WTC11 (cell line): ENCODE measurements around the gene ACACA. TPM values are rescaled to one million over a fixed set of nuclear protein-coding genes. Genes with fewer than 3 reads are reported as not detected.
A peak's percentile ranks its signal among the peaks of the same experiment; 100 is the strongest.

Experiments
- ATAC-seq: fragments of 200-7000 bp; cut with Tn5 transposase; 2 replicates; pipeline ENCODE4 v1.10.0; 2021; ENCODE audit warnings: mild to moderate bottlenecking, moderate library complexity
- CTCF ChIA-PET: fragments of 300-600 bp; sonication (Branson Sonifier 250); formaldehyde crosslinking; loops from one replicate; lab custom pipeline; 2021; ENCODE audit warnings: antibody characterized with exemption; lab: Charles Lee
- POLR2A ChIA-PET: fragments of 350-600 bp; sonication (Branson Sonifier 250); formaldehyde crosslinking; loops from one replicate; lab custom pipeline; 2021; ENCODE audit warnings: antibody characterized with exemption; lab: Charles Lee
- DNase-seq: peaks from one replicate; pipeline ENCODE4 v3.0.0; 2021; ENCODE audit warnings: low spot score
- H3K27ac Mint-ChIP-seq: 2 replicates; pipeline ENCODE4 v1.8.0; 2021; ENCODE audit warnings: mixed read lengths
- H3K27me3 Mint-ChIP-seq: 2 replicates; pipeline ENCODE4 v1.8.0; 2021; ENCODE audit warnings: low read depth, mild to moderate bottlenecking, moderate library complexity, mixed read lengths
- H3K36me3 Mint-ChIP-seq: 2 replicates; pipeline ENCODE4 v1.8.0; 2021; ENCODE audit warnings: mixed read lengths
- H3K4me1 Mint-ChIP-seq: 2 replicates; pipeline ENCODE4 v1.8.0; 2022; ENCODE audit warnings: mixed read lengths
- H3K4me3 Mint-ChIP-seq: 2 replicates; pipeline ENCODE4 v1.8.0; 2021; ENCODE audit warnings: mild to moderate bottlenecking, moderate library complexity, mixed read lengths
- H3K9me3 Mint-ChIP-seq: 2 replicates; pipeline ENCODE4 v1.8.0; 2021; ENCODE audit warnings: mixed read lengths
- ATF1 ChIP-seq: sonication (generic); formaldehyde crosslinking; IDR thresholded peaks from 2 replicates; pipeline ENCODE4 v1.8.1; 2023; ENCODE audit warnings: mild to moderate bottlenecking, moderate library complexity, missing genetic modification reagents
- CREM ChIP-seq: sonication (generic); formaldehyde crosslinking; IDR thresholded peaks from 2 replicates; pipeline ENCODE4 v1.8.1; 2022; ENCODE audit warnings: mild to moderate bottlenecking, missing genetic modification reagents, moderate library complexity
- EMX1 ChIP-seq: fragments of 250-450 bp; sonication (Bioruptor Pico); IDR thresholded peaks from 2 replicates; pipeline ENCODE4 v1.8.0; 2021; ENCODE audit warnings: mild to moderate bottlenecking
- ESRRA ChIP-seq: sonication (generic); formaldehyde crosslinking; IDR thresholded peaks from 2 replicates; pipeline ENCODE4 v1.8.1; 2022; ENCODE audit warnings: mild to moderate bottlenecking, missing genetic modification reagents, borderline replicate concordance
- ETV6 ChIP-seq: sonication (generic); formaldehyde crosslinking; IDR thresholded peaks from 2 replicates; pipeline ENCODE4 v1.8.1; 2022; ENCODE audit warnings: mild to moderate bottlenecking, missing genetic modification reagents
- FOXJ3 ChIP-seq: sonication (generic); formaldehyde crosslinking; IDR thresholded peaks from 2 replicates; pipeline ENCODE4 v1.9.0; 2021; ENCODE audit warnings: missing genetic modification reagents, mild to moderate bottlenecking, borderline replicate concordance
- FOXK1 ChIP-seq: sonication (generic); formaldehyde crosslinking; IDR thresholded peaks from 2 replicates; pipeline ENCODE4 v1.8.0; 2022; ENCODE audit warnings: mild to moderate bottlenecking, moderate library complexity, missing genetic modification reagents
- IRF2 ChIP-seq: sonication (generic); formaldehyde crosslinking; IDR thresholded peaks from 2 replicates; pipeline ENCODE4 v1.8.0; 2022; ENCODE audit warnings: low read depth, missing genetic modification reagents, borderline replicate concordance
- MAX ChIP-seq: sonication (generic); formaldehyde crosslinking; IDR thresholded peaks from 2 replicates; pipeline ENCODE4 v1.8.0; 2022; ENCODE audit warnings: mild to moderate bottlenecking, missing genetic modification reagents
- NFE2L1 ChIP-seq: sonication (generic); formaldehyde crosslinking; IDR thresholded peaks from 2 replicates; pipeline ENCODE4 v1.8.1; 2023; ENCODE audit warnings: missing genetic modification reagents
- NFYB ChIP-seq: sonication (generic); formaldehyde crosslinking; conservative IDR thresholded peaks from 2 replicates; pipeline ENCODE4 v1.8.0; 2022; ENCODE audit warnings: low read depth, missing genetic modification reagents
- SMAD3 ChIP-seq: sonication (generic); formaldehyde crosslinking; IDR thresholded peaks from 2 replicates; pipeline ENCODE4 v1.8.0; 2022; ENCODE audit warnings: missing genetic modification reagents, mild to moderate bottlenecking, borderline replicate concordance
- SMAD4 ChIP-seq: sonication (generic); formaldehyde crosslinking; IDR thresholded peaks from 2 replicates; pipeline ENCODE4 v1.8.0; 2022; ENCODE audit warnings: mild to moderate bottlenecking, missing genetic modification reagents
- STAT6 ChIP-seq: sonication (generic); formaldehyde crosslinking; conservative IDR thresholded peaks from 2 replicates; pipeline ENCODE4 v1.8.1; 2023; ENCODE audit warnings: mild to moderate bottlenecking, low read depth, missing genetic modification reagents, moderate library complexity
- ZBTB21 ChIP-seq: sonication (generic); formaldehyde crosslinking; IDR thresholded peaks from 2 replicates; pipeline ENCODE4 v1.8.1; 2023; ENCODE audit warnings: mild to moderate bottlenecking, missing genetic modification reagents, borderline replicate concordance
- ZMAT4 ChIP-seq: fragments of 250-450 bp; sonication (Bioruptor Pico); IDR thresholded peaks from 2 replicates; pipeline ENCODE4 v1.9.0; 2021; ENCODE audit warnings: mild to moderate bottlenecking
- ZNF396 ChIP-seq: fragments of 250-450 bp; sonication (Bioruptor Pico); IDR thresholded peaks from 2 replicates; pipeline ENCODE4 v1.8.0; 2021; ENCODE audit warnings: mild to moderate bottlenecking, moderate library complexity, borderline replicate concordance
- total RNA-seq: library from RNA; stranded (reverse); gene quantifications from 3 replicates; pipeline ENCODE4 v1.2.3, GENCODE V29; 2021
- TF ChIP-seq, protein P1 (sequence below): fragments of 200-600 bp; IDR thresholded peaks from 2 replicates; pipeline ENCODE4 v1.8.0; 2022; ENCODE audit warnings: antibody characterized with exemption
- TF ChIP-seq, protein P2 (sequence below): sonication (generic); formaldehyde crosslinking; IDR thresholded peaks from 2 replicates; pipeline ENCODE4 v1.8.1; 2023; ENCODE audit warnings: mild to moderate bottlenecking, missing genetic modification reagents, moderate library complexity
- TF ChIP-seq, protein P3 (sequence below): sonication (generic); formaldehyde crosslinking; IDR thresholded peaks from 2 replicates; pipeline ENCODE4 v1.8.1; 2022; ENCODE audit warnings: low read depth, mild to moderate bottlenecking, moderate library complexity, missing genetic modification reagents, borderline replicate concordance
- TF ChIP-seq, protein P4 (sequence below): sonication (generic); formaldehyde crosslinking; IDR thresholded peaks from 2 replicates; pipeline ENCODE4 v1.8.0; 2023; ENCODE audit warnings: missing genetic modification reagents
- TF ChIP-seq, protein P5 (sequence below): sonication (generic); formaldehyde crosslinking; IDR thresholded peaks from 2 replicates; pipeline ENCODE4 v1.8.1; 2023; ENCODE audit warnings: mild to moderate bottlenecking, missing genetic modification reagents, moderate library complexity

ACACA gene
- total RNA-seq, 1 experiment from 2014 or later, result 167 TPM

DNA sequence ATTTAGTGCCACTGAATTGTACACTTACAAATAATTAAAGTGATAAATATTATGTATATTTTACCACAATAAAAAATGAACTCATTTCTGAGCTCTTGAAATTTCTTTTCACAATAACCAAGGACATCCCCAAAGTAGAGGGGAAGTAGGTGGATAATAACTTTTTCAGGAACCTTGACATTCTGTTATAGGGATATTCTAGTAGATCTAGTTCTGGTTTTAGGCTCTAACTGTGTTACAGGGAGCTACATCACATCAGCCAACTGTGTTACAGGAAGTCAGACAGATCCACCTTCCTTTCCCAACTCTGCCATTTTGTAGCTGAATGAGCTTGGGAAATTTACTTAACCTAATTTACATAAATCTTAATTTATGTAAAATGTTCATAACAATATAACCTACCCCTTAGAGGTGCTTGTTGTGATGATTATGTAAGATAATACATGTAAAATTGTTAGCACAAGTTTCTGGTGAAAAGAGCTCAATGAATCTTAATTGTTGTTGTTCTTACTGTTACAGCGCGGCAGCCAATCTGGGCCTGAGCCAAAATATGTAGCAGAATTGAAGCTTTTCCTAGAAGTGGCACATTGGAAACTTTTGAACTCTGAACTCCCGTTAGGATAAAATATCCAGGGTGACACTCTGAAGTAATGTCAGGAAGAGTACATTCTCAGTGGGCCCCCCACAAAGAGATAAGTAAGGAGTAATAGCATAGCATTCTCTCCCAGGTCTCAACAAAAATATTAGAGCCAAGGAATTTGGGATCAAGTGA is 288.1 kb downstream of the ACACA start (continued):
- TF ChIP-seq, protein P1, sequence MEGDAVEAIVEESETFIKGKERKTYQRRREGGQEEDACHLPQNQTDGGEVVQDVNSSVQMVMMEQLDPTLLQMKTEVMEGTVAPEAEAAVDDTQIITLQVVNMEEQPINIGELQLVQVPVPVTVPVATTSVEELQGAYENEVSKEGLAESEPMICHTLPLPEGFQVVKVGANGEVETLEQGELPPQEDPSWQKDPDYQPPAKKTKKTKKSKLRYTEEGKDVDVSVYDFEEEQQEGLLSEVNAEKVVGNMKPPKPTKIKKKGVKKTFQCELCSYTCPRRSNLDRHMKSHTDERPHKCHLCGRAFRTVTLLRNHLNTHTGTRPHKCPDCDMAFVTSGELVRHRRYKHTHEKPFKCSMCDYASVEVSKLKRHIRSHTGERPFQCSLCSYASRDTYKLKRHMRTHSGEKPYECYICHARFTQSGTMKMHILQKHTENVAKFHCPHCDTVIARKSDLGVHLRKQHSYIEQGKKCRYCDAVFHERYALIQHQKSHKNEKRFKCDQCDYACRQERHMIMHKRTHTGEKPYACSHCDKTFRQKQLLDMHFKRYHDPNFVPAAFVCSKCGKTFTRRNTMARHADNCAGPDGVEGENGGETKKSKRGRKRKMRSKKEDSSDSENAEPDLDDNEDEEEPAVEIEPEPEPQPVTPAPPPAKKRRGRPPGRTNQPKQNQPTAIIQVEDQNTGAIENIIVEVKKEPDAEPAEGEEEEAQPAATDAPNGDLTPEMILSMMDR, result no peak
- TF ChIP-seq ZMAT4 (CRISPR knock-in tag), result no peak
- TF ChIP-seq NFYB (CRISPR knock-in tag), result no peak
- TF ChIP-seq MAX (CRISPR knock-in tag), result no peak
- no peak for TF ChIP-seq ZNF396 (CRISPR knock-in tag)
- TF ChIP-seq NFE2L1 (CRISPR knock-in tag), result no peak

DNA sequence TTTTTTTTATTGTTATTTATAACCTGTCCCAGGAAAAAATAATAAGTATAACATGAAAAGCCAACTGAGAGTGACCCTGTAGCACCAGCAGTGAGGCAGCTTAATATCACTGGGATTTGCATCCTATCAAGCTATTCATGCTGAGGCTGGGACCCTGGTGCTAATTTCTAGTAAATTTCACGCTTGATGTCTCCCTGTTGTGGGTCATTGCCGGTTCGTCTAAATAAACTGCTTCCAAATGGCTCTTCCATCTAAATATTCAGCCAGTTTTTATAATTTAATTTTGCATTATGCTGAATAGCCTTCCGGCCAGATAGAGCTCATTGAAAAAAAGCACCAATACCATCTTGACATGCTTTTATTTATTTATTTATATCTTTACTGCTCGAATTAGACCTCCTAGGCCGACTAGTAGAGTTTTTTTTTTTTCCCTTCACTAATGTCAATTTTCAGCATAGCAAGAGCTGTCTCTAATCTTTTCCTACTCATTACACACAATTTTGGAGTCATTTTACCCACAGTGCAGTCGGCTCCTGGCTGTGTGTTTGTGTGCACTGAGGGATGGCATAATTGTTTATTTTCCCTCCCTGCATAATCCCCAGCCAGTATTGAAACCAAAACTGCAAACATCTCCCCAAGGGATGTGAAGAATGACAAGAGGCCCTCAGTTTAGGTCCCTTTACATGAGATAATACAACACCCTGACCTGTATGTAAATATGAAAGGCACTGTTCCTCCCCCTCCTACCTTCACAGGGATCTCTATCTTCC is 289.1 kb downstream of the ACACA start:
- ChIA-PET POLR2A (no interaction called here), CTCF (interaction anchor here (0.5 to 3.0 kb wide), 7 partner anchors 13 to 122 kb away, joined by 3 to 16 read pairs (median 5); no protein-coding TSS in a partner anchor)
- Mint-ChIP-seq H3K27ac (peak overlapping the region; percentile 82), H3K4me3 (no peak overlapping the region), H3K9me3 (no peaks in the 10 kb centered on the region), H3K36me3 (peaks cover 37% of the 10 kb centered on the region), H3K27me3 (no peaks in the 10 kb centered on the region), H3K4me1 (peaks cover 42% of the 10 kb centered on the region)
- DNase-seq, result no peak
- ATAC-seq, result peak; percentile 49
- TF ChIP-seq IRF2 (CRISPR knock-in tag), result no peak
- no peak for TF ChIP-seq MAX (CRISPR knock-in tag)
- TF ChIP-seq ETV6 (CRISPR knock-in tag), result no peak
- no peak for TF ChIP-seq ESRRA
- TF ChIP-seq CREM (CRISPR knock-in tag), result no peak
- no peak for TF ChIP-seq NFYB (CRISPR knock-in tag)

DNA sequence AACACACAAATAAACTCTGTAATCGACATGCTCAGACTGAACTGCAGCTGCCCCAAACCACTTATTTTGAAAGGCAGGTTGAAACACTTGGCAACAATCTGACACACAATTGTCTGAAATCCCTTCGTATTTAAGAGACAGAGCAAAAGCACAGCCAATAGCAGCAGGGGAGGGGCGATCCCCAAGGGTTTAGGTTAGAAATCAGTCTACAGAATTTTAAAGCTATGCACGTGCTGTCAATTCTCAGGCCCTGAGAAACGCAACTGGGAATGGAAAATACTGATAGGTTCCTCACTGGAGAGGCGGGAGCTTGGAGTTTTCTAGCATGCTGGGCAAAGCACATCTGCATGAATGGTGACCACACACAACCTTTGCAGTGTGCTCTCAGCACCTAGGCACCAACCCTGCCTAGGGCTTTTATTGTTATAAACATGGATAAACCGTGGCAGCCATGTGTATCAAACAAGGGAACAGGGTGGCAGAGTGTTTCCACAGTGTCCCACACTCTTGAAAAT is 289.9 kb downstream of the ACACA start:
- Mint-ChIP-seq H3K4me1 (peaks cover 45% of the 10 kb centered on the region), H3K36me3 (peaks cover 36% of the 10 kb centered on the region), H3K4me3 (no peak overlapping the region), H3K27me3 (no peaks in the 10 kb centered on the region), H3K9me3 (no peaks in the 10 kb centered on the region), H3K27ac (peak overlapping the region; percentile 81)
- ChIA-PET POLR2A (no interaction called here), CTCF (interaction anchor here (0.5 to 3.0 kb wide), 5 partner anchors 17 to 78 kb away, joined by 3 to 16 read pairs (median 5); no protein-coding TSS in a partner anchor)
- ATAC-seq, result peak; percentile 72
- no peak for DNase-seq
- TF ChIP-seq, protein P2, sequence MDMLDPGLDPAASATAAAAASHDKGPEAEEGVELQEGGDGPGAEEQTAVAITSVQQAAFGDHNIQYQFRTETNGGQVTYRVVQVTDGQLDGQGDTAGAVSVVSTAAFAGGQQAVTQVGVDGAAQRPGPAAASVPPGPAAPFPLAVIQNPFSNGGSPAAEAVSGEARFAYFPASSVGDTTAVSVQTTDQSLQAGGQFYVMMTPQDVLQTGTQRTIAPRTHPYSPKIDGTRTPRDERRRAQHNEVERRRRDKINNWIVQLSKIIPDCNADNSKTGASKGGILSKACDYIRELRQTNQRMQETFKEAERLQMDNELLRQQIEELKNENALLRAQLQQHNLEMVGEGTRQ (CRISPR knock-in tag), result no peak
- TF ChIP-seq SMAD4 (no peak), FOXK1 (CRISPR knock-in tag) (no peak), EMX1 (CRISPR knock-in tag) (no peak), STAT6 (CRISPR knock-in tag) (no peak), SMAD3 (no peak), ZBTB21 (CRISPR knock-in tag) (no peak), ATF1 (CRISPR knock-in tag) (no peak), FOXJ3 (CRISPR knock-in tag) (no peak)
- TF ChIP-seq, protein P3, sequence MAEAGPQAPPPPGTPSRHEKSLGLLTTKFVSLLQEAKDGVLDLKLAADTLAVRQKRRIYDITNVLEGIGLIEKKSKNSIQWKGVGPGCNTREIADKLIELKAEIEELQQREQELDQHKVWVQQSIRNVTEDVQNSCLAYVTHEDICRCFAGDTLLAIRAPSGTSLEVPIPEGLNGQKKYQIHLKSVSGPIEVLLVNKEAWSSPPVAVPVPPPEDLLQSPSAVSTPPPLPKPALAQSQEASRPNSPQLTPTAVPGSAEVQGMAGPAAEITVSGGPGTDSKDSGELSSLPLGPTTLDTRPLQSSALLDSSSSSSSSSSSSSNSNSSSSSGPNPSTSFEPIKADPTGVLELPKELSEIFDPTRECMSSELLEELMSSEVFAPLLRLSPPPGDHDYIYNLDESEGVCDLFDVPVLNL (CRISPR knock-in tag), result no peak
- TF ChIP-seq, protein P4, sequence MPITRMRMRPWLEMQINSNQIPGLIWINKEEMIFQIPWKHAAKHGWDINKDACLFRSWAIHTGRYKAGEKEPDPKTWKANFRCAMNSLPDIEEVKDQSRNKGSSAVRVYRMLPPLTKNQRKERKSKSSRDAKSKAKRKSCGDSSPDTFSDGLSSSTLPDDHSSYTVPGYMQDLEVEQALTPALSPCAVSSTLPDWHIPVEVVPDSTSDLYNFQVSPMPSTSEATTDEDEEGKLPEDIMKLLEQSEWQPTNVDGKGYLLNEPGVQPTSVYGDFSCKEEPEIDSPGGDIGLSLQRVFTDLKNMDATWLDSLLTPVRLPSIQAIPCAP (CRISPR knock-in tag), result no peak
- TF ChIP-seq, protein P5, sequence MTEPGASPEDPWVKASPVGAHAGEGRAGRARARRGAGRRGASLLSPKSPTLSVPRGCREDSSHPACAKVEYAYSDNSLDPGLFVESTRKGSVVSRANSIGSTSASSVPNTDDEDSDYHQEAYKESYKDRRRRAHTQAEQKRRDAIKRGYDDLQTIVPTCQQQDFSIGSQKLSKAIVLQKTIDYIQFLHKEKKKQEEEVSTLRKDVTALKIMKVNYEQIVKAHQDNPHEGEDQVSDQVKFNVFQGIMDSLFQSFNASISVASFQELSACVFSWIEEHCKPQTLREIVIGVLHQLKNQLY (CRISPR knock-in tag), result no peak
